ENCODE measurements around the gene RUSC2.

- no peak for TF ChIP-seq POLR2AphosphoS5 (IDR thresholded peaks at IDR 0.05; ENCODE audit: borderline replicate concordance, low read depth, low read length)
- no peak for TF ChIP-seq EZH2 (IDR thresholded peaks at IDR 0.05)
These were observed 37.4 kb upstream of the RUSC2 start for GRCh38 chr9:35452481-35452880.
